NCI-H526 treated with DMSO at 0.1 percent for 48 hours (cell line): Measurements from ENCODE around the gene ATF6.

Experiments used
- DNase-seq: peaks from one replicate; lab custom pipeline; 2025; lab: John Stamatoyannopoulos, UW

The ATF6 gene

DNA sequence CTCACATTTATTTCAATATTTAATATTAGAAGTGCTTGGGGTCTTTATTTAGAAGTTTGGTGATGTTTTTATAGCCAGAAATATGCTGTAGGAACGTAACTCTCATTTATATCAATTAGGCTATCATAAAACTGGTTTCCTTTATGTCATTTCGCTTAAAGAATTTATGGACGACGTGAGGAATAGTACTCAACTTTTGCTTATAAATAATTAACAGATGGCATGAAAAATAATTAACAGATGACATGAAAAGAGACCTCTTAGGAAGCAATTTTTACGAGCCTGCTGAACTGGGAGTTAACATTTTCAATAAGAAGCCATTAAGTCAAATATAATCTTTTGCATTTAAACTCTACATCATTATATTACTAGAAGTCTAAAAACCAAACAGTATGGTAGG is 134.0 kb downstream of the ATF6 start:
- DNase-seq: no peak

GRCh38 chr1:161902182-161902581 is 136.1 kb downstream of the ATF6 start:
- DNase-seq: no peak

DNA sequence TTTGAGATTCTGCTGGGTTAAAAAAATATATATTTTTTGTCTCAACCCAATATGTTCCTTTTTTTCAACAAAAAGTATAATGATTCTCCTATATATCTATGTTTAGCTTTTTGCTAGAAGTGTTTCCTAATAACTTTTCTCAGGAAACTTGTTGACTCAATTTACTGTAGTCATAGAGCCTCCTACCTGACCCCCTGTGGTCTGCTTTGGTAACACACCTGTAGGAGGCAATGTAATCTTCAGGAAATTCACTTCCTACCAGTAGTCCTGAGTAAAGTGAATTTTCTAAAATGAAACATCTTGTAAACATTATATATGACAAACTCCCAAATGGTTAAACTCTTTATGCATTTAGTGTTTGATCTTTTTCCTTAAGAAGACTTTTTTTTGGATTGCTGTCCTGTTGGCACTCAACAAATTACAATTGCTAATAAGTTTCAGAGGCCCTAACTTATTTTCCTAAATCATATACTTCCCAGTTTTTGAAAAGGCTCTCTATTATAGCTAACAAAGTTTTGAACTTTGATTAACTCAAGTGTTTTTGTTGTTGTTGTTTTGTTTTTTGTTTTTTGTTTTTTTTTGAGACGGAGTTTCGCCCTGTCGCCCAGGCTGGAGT is 139.3 kb downstream of the ATF6 start:
- DNase-seq: no peak

GRCh38 chr1:161907265-161907664 is 141.1 kb downstream of the ATF6 start:
- no peak for DNase-seq

DNA sequence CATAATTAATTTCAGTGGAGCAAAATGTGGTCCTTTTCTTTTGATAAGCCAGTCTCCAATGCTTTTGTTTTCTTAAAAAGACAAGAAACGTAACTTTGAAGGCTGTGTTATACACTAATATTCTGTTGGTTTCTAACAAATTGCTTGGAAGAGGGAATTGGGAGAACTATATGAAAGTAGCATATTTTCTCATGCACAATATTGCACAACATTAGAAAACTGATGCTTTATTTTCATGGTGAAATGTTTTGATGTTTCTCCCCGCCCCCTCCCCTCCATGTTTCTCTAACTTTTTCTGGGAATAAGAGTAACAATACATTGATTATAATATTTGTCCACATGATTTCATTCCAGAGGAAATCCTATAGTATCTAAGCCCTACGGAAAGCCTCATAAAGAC is 142.1 kb downstream of the ATF6 start:
- no peak for DNase-seq

DNA sequence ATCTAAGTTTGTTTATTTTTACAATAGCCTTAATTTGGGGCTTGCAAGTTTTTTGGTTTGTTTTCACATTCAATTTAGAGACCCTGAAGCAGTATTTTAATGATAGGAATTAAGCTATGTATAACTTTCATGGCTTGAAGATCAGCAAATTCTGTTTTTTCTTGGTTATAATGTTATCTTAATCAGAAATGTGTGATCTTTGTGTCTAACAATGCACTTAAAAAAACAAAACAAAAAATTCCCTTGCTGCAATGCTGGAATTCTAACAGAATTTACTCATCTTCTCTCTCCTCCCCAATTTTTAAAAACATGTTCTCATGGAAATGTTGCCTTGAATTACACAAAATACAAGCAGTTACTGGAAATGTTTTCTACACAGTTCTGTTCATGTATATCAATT is 144.5 kb downstream of the ATF6 start:
- DNase-seq: no peak

GRCh38 chr1:161913482-161914140 is 147.5 kb downstream of the ATF6 start:
- no peak for DNase-seq

DNA sequence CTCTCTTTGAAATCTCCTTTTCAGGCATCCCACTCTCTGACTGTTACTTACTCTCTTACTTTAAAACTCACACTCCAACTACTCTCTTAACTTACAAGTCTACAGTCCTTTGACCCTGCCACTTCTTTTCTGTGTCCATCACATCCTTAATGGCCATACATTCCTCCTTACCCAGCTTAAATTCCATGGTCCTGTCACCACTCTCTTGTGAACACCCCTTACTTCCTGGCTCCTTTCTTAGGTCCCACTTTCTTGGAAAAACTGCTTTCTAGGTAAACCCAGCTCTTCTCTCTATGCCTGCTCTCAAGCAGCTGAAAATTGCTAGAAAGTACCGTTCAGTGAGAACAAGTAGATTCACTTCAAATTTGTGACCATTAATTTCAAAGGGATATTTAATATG is 148.5 kb downstream of the ATF6 start:
- no peak for DNase-seq

DNA sequence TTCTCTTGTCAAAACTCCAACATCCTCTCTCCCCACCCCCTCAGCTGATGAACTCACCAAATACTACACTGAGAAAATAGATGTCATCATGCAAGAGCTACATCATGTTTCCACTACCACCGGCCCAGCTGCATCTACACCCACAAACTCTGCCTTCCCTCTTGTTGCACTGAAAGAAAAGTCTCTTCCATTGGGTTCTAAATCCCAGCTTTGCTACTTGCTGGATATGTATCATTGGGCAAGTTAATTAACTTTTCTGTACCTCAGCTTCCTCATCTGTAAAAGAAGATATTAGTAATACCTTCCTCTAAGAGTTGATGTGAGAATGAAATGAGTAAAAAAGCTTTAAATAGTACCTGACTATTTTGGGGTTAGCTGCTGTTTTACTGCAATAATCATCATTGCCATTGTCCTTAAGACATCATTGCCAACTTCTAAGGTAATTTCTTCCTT is 149.0 kb downstream of the ATF6 start:
- no peak for DNase-seq

- DNase-seq: no peak
Observed at GRCh38 chr1:161915978-161916377, 149.9 kb downstream of the ATF6 start.

DNA sequence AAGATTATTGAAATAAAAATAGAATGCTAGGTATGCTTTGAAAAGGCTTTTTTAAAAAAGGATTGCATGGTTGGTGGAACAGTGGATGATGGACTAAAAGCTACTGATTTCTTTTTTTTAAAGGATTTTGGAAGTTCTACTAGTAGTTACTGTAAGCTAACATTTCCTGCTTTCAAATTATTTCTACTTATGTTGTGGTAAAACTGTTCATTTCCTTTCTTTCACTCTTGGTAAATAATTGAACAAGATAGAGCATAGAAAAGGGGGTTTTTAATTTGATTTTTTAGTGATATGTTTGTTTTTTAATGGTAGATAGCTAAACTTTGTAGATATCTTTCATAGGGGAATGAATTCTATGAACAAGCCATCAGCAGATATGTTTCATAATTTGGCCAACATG is 153.1 kb downstream of the ATF6 start:
- no peak for DNase-seq

DNA sequence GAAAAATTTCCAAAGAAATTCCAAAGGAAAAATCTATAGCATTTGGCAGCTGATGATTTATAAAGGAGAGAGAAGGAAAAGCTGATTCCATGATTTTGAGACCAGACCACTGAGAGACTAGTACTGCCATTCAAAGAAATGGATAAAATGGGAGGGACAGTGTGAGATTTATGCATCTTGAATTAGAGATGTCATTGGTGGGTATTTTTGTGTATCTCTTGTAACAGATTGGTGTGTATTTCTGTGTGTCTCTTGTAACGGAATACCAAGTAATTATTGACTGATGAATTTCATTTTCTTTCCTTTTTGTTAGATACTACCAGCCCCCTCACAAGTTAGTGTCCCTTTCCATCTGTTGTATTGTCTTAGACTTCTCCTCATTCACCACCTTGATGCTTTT is 155.4 kb downstream of the ATF6 start:
- no peak for DNase-seq

DNA sequence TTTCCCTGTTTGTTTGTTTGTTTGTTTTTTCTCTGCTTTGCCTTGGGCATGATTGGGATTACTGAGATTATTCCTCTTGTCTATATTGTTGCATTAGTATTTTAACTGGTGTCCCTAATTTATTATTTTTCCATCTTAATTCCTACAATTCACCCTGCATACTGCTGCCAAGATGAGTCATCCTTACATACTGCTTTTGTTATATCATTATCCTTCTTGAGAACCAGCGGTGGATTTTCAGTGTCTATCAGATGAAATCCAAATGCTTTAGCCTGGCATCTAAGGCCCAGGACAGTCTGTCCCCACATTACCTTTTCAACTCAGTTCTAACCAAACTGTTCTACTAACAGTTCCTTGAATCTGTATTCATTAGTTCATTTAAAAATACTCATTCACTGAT is 155.9 kb downstream of the ATF6 start:
- DNase-seq: no peak

DNA sequence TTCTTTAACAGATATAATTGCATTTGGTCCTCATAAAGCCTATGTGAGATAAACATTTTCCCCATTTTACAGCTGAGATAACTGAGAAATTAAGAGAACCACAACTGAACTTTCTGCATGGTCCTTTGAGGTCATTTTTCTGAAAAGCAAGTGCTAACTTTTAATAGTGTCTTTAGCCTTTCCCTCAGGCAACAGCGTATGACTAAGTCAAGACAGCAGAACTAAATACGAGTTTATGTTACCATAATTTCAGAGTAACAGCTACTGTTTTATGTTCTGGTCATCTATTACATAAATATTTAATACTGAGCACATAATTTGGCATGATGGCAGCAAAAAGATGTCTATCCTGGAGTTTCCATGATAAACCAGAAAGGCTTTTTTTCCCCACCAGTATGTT is 161.9 kb downstream of the ATF6 start:
- DNase-seq: no peak

- no peak for DNase-seq
Observed at GRCh38 chr1:161929137-161929536, 163.0 kb downstream of the ATF6 start.

DNA sequence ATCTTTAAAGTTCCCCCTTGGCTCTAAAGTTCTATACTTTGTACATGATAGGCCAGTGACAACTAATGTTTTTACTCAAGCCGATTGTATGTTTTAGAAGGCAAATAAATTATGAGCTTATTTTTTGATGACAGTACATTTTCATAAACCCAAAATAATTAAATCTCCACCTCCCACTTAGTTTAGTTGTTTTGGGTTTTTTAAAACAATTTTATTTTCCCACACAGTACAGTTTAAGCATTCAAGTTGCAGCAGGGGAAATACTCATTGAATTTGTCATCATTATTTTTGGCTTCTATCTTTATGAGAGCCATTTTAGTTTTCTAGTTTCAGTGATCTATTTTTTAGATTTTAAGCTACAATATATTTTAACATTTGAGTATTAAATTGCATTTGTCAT is 163.9 kb downstream of the ATF6 start:
- DNase-seq: no peak

- DNase-seq: no peak
Observed at GRCh38 chr1:161932668-161933067, 166.5 kb downstream of the ATF6 start.

DNA sequence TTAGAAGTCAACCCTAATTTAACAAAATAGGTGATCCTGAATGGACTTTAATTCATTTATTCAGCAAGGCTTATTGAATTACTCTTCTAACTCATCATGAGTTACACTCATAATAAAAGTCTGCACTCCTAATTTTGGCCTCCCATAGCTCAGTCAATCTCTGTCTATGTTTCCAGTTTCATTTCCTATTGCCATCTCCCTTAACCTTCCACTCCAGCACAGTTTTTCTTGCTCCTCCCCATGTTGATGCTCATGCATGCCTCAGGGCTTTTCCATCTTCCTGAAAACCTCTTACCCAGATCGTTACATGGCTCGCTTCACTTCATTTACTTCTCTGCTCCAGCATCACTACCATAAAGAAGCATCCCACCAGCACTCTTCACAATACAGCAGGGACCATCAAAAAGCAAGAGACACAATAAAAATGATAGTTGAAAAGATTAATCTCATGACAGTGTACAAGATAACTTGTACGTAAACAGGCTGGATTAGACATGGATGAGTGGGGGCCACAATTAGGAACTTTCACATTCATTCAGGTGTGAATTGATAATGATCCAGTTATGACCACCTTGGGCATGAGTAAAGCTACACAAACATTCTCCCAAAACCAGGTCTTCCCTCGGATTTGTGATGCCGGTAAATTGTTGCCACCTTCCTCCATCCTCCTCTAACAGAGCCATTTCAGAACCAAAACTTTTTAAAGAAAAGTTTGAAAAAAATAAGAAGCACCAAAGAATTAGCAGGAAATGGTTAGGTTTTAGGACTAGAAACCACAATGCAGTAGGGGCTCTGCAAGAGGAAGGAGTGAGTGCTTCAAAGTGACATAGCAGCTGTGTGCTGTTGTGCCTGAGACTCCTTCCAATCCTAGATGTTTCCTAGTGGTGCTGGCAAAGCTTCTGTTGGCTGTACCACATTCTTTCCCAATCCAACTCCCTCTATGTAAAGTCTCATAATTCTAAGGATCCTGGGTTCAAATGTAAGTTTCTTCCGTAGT is 167.8 kb downstream of the ATF6 start:
- DNase-seq: no peak

- DNase-seq: no peak
Observed at GRCh38 chr1:161935264-161935663, 169.1 kb downstream of the ATF6 start.

DNA sequence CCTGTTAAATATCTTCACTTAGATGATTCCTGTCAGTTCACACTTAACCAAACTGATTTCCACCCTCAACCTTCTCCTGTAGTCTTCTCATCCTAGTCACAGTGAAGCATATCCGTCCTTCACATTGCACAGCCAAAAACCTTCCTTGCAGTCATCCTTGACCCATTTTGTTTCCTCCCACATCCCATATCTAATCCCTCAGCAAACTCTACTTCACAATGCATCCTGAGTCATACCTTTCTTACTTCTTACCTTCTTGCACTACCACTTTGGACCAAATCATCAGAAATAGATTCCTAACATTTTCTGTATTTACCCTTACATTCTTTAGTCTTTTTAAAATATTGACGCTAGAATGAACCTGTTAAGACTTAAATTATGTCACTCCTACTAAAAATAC is 170.7 kb downstream of the ATF6 start:
- DNase-seq: no peak

DNA sequence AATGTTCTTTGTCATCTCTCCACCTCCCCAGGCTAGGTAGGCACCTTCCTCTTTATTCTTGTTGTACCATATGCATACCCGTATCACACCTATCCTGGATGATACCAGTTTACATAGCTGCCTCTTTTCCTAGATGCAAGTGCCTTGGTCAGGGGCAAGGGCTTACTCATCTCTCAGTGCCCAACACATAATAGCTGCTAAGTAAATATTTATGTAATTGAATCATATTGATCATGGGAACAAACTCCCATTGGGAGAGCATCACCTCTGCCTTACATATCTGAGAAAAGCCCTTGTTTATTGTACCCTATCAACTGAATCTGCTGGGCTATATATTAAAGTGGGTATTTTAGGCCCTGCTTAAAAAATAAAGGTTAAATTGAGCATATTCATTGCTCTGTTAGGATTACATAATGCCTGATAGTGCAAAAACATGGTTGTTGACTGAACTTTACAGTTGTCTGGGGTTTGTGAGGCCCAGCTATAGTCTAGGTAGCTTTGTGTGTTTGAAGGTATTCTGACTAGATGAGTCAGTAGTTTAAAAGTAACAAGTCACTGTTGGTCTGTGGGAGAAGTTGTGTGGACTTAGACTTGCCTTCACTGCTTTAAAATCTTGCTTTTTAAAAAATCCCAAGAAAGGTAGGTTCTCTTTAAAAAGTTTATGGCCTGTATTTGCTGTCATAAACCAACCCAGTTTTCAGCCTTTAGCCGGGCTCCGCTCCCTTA is 174.9 kb downstream of the ATF6 start:
- DNase-seq: no peak

GRCh38 chr1:161941726-161942436 is 175.8 kb downstream of the ATF6 start:
- DNase-seq: no peak
